SK-N-SH (cell line): ENCODE results near the gene RAPGEF3.

Experiments used
- EP300 ChIP-seq, 2 experiments: IDR thresholded peaks; 2 replicates each; pipeline versions ENCODE4 v1.4.0 to v1.6.1; 2012; ENCODE audit warnings: borderline replicate concordance in 1 of 2, low read depth in 1 of 2, low read length in 1 of 2
- POLR2AphosphoS5 ChIP-seq: IDR thresholded peaks from 2 replicates; pipeline ENCODE4 v1.6.1; 2012; ENCODE audit warnings: low read depth, low read length
- TCF12 ChIP-seq: IDR thresholded peaks from 2 replicates; pipeline ENCODE4 v1.4.0; 2012
- USF1 ChIP-seq: IDR thresholded peaks from 2 replicates; pipeline ENCODE4 v1.4.0; 2012; ENCODE audit warnings: low read depth, borderline replicate concordance

- no peak for TF ChIP-seq TCF12
- no peak for TF ChIP-seq EP300 (IDR thresholded peaks at IDR 0.05; ENCODE audit: borderline replicate concordance in 1 of 2, low read depth in 1 of 2, low read length in 1 of 2)
- no peak for TF ChIP-seq USF1
- TF ChIP-seq POLR2AphosphoS5: no peak
Observed at GRCh38 chr12:47783024-47783755, 24.5 kb upstream of the RAPGEF3 start.
